ENCODE measurements around the gene WDR37. TPM values are rescaled to one million over a fixed set of nuclear protein-coding genes. Genes with fewer than 3 reads are reported as not detected.

The WDR37 gene
- total and polyA plus RNA-seq, 8 donors: 4.6 to 11.6 (median 8.6) TPM

DNA sequence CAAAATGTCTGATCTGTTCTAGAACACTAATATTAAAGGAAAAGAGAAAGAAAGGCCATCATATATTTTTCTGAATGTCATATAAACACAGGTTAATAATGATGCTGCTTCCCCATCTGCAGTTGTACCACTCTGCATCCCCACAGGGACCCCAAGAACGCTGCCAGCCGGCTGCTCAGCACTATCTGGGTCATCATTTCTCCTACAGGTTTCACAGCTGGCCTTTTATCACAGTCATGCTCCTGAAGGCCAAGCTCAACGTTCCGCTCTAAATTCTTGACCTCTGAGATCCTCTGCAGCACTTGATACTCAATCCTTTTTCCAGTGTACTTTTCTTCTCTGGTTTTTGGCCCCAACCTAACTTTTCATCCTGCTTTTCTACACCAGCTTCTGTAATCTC is 12.0 kb upstream of the WDR37 start:
- Histone ChIP-seq H3K27me3 (no peaks in the 10 kb centered on the region), H3K4me1 (peaks cover 0 to 21% (median 3%) of the 10 kb centered on the region in 3 donors), H3K27ac (peak overlapping the region in 2 of 4 donors; percentile 13 to 63), H3K36me3 (peaks cover 0 to 26% (median 4%) of the 10 kb centered on the region in 3 donors), H3K9me3 (no peaks in the 10 kb centered on the region), H3K4me3 (no peak overlapping the region)
- 39 to 42% methylated on average over 4 of the region's 4 CpGs for WGBS, 2 donors
- FAIRE-seq (no peak), ATAC-seq (no peak), DNase-seq (no peak)
- TF ChIP-seq, protein P1, sequence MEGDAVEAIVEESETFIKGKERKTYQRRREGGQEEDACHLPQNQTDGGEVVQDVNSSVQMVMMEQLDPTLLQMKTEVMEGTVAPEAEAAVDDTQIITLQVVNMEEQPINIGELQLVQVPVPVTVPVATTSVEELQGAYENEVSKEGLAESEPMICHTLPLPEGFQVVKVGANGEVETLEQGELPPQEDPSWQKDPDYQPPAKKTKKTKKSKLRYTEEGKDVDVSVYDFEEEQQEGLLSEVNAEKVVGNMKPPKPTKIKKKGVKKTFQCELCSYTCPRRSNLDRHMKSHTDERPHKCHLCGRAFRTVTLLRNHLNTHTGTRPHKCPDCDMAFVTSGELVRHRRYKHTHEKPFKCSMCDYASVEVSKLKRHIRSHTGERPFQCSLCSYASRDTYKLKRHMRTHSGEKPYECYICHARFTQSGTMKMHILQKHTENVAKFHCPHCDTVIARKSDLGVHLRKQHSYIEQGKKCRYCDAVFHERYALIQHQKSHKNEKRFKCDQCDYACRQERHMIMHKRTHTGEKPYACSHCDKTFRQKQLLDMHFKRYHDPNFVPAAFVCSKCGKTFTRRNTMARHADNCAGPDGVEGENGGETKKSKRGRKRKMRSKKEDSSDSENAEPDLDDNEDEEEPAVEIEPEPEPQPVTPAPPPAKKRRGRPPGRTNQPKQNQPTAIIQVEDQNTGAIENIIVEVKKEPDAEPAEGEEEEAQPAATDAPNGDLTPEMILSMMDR (IDR thresholded peaks at IDR 0.05): no peak
- intact Hi-C loops (cut with DNase I): no loop called here

GRCh38 chr10:1044964-1045363 is 11.2 kb upstream of the WDR37 start:
- no peak overlapping the region for H3K27ac ChIP-seq
- H3K4me1 ChIP-seq: peaks cover 2 to 24% (median 5%) of the 10 kb centered on the region in 3 donors
- H3K27me3 ChIP-seq: no peaks in the 10 kb centered on the region
- FAIRE-seq (no peak), ATAC-seq (no peak), DNase-seq (no peak)
- 61 to 66% methylated on average over 4 of the region's 4 CpGs for WGBS, 2 donors
- peaks cover 0 to 25% (median 4%) of the 10 kb centered on the region in 3 donors for H3K36me3 ChIP-seq
- TF ChIP-seq, protein P1 (IDR thresholded peaks at IDR 0.05): no peak
- H3K9me3 ChIP-seq: no peaks in the 10 kb centered on the region
- intact Hi-C loops (cut with DNase I): no loop called here
- no peak overlapping the region for H3K4me3 ChIP-seq

DNA sequence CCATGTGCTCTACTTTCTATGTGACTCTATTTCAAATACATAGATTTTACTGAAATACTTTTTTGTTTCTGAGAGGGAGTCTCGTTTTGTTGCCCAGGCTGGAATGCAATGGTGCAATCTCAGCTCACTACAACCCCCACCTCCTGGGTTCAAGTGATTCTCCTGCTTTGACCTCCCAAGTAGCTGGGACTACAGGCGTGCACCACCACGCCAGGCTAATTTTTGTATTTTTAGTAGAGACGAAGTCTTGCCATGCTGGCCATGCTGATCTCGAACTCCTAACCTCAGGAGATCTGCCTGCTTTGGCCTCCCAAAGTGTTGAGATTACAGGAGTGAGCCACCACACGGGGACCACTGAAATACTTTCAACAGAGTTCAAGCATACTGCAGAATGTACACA is 10.8 kb upstream of the WDR37 start:
- H3K9me3 ChIP-seq: no peaks in the 10 kb centered on the region
- H3K27ac ChIP-seq: no peak overlapping the region
- FAIRE-seq (no peak), DNase-seq (no peak), ATAC-seq (no peak)
- no peak overlapping the region for H3K4me3 ChIP-seq
- intact Hi-C loops (cut with DNase I): no loop called here
- TF ChIP-seq, protein P1 (IDR thresholded peaks at IDR 0.05): no peak
- peaks cover 6 to 29% (median 10%) of the 10 kb centered on the region in 3 donors for H3K4me1 ChIP-seq
- H3K36me3 ChIP-seq: peaks cover 0 to 20% (median 4%) of the 10 kb centered on the region in 3 donors
- no peaks in the 10 kb centered on the region for H3K27me3 ChIP-seq
- WGBS, 2 donors: 82% methylated on average over 6 of the region's 6 CpGs

DNA sequence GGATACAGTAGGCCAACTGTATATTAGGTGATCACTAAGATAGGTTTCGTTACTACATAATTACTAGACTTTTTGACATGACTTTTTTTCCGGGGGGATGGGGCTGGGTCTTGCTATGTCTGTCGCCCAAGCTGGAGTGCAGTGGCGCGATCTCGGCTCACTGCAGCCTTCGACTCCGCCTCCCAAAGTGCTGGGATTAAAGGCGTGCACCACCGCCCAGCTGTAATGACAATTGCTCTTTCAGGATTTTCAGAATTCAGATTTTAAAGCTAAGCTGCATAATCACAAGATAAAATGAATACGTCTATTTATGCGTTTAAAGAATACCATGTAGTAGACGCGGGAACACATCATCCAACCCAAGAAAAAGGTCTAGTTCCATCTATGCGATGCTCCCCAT is 8.2 kb upstream of the WDR37 start:
- Histone ChIP-seq H3K27me3 (no peaks in the 10 kb centered on the region), H3K4me3 (peak overlapping the region; percentile 51 to 66 (median 58)), H3K4me1 (peaks cover 10 to 36% (median 18%) of the 10 kb centered on the region in 3 donors), H3K9me3 (no peaks in the 10 kb centered on the region), H3K36me3 (peaks cover 0 to 6% (median 0%) of the 10 kb centered on the region in 3 donors), H3K27ac (peak overlapping the region; percentile 98 to 100 (median 100))
- no peak for ATAC-seq
- WGBS, 2 donors: 3% methylated on average over 15 of the region's 15 CpGs
- no peak for FAIRE-seq
- TF ChIP-seq, protein P1 (IDR thresholded peaks at IDR 0.05): no peak
- intact Hi-C loops (cut with DNase I): no loop called here
- no peak for DNase-seq

DNA sequence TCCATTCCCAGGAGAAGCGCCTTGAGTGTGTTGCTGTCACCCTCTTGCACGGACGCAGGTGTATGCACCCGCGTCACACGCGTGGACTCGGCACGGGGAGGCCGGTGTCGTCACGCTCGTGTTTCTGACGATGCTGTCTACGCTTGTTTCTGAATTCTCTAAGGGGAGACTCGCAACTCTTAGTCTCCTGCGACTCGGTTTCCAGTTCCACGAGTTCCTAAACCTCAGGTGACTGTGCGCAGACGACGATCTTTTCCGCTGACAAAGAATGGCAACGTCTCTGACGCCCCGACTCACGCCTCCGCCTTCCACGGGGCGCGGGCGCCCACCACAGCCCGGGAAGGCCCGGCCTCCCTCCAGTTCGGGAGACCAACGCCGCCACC is 7.8 kb upstream of the WDR37 start:
- FAIRE-seq (no peak), DNase-seq (peak in 4 of 6 donors; percentile 29 to 71 (median 51)), ATAC-seq (peak in 3 of 4 donors; percentile 0 to 24 (median 1))
- Histone ChIP-seq H3K27me3 (no peaks in the 10 kb centered on the region), H3K36me3 (peaks cover 0 to 4% (median 0%) of the 10 kb centered on the region in 3 donors), H3K4me1 (peaks cover 10 to 37% (median 18%) of the 10 kb centered on the region in 3 donors), H3K9me3 (no peaks in the 10 kb centered on the region), H3K27ac (peak overlapping the region; percentile 98 to 100 (median 100)), H3K4me3 (peak overlapping the region; percentile 51 to 66 (median 58))
- WGBS, 2 donors: 0% methylated on average over 37 of the region's 37 CpGs
- intact Hi-C loops (cut with DNase I): no loop called here
- TF ChIP-seq, protein P1 (IDR thresholded peaks at IDR 0.05): no peak

Data from pancreas (tissue), 10 donors.